Stimulated activated CD4-positive, alpha-beta T cell treated with anti-CD3 and anti-CD28 coated beads, Interleukin-1b, Interleukin-23, amount 100 ng/mL, for 4 hours (primary cell): Measurements from ENCODE around the gene DGLUCY.
"Not testable (repeated sequence)": the region's sequence is repeated elsewhere in the genome, so short reads cannot be mapped to it uniquely, and the experiment has no call there.

ENCODE experiments used
- DNase-seq, 2 donors: peaks; one replicate each; pipeline ENCODE4 v3.0.0-alpha.2; 2020; ENCODE audit warnings: low read depth in 2 of 2

DGLUCY gene

GRCh38 chr14:91205459-91205858 is 91.6 kb downstream of the DGLUCY start:
- no peak for DNase-seq

- DNase-seq: no peak
Observed at GRCh38 chr14:91207008-91207407, 93.1 kb downstream of the DGLUCY start.

- no peak for DNase-seq
Observed at GRCh38 chr14:91211017-91211416, 97.1 kb downstream of the DGLUCY start.

- DNase-seq: no peak
Observed at GRCh38 chr14:91214306-91214705, 100.4 kb downstream of the DGLUCY start.

- DNase-seq: no peak
Observed at GRCh38 chr14:91215381-91215780, 101.5 kb downstream of the DGLUCY start.

- no peak for DNase-seq
Observed at GRCh38 chr14:91216731-91217226, 102.9 kb downstream of the DGLUCY start.

- DNase-seq: no peak
Observed at GRCh38 chr14:91218014-91218413, 104.1 kb downstream of the DGLUCY start.

GRCh38 chr14:91219517-91220389 is 105.9 kb downstream of the DGLUCY start:
- DNase-seq: no peak

- DNase-seq: no peak
Observed at GRCh38 chr14:91220581-91221000, 106.7 kb downstream of the DGLUCY start.

GRCh38 chr14:91221270-91221669 is 107.4 kb downstream of the DGLUCY start:
- DNase-seq: no peak

GRCh38 chr14:91223028-91223783 is 109.3 kb downstream of the DGLUCY start:
- no peak for DNase-seq

- no peak for DNase-seq
Observed at GRCh38 chr14:91225025-91225424, 111.2 kb downstream of the DGLUCY start.

- not testable (repeated sequence) for DNase-seq
Observed at GRCh38 chr14:91226360-91226759, 112.5 kb downstream of the DGLUCY start.

- no peak for DNase-seq
Observed at GRCh38 chr14:91227183-91227628, 113.3 kb downstream of the DGLUCY start.

GRCh38 chr14:91228112-91229004 is 114.5 kb downstream of the DGLUCY start:
- DNase-seq: peak; percentile 68 to 71

GRCh38 chr14:91229005-91229382 is 115.1 kb downstream of the DGLUCY start:
- no peak for DNase-seq

GRCh38 chr14:91229743-91230200 is 115.9 kb downstream of the DGLUCY start:
- DNase-seq: peak in 1 of 2 donors; percentile 33

GRCh38 chr14:91230397-91231035 is 116.6 kb downstream of the DGLUCY start:
- DNase-seq: no peak

- no peak for DNase-seq
Observed at GRCh38 chr14:91231446-91231845, 117.6 kb downstream of the DGLUCY start.

- no peak for DNase-seq
Observed at GRCh38 chr14:91232052-91232451, 118.2 kb downstream of the DGLUCY start.

- no peak for DNase-seq
Observed at GRCh38 chr14:91232603-91233002, 118.7 kb downstream of the DGLUCY start.
